Kidney (tissue), 14 donors: ENCODE measurements around the gene TEX53. TPM values are rescaled to one million over a fixed set of nuclear protein-coding genes. Genes with fewer than 3 reads are reported as not detected.

Experiments
- DNase-seq, 5 donors: peaks; one replicate each; pipeline ENCODE4 v3.0.0-alpha.2; 2013 to 2020
- FAIRE-seq: peaks from 2 replicates; lab custom pipeline; 2012; peaks lifted over from hg19 to GRCh38; lab: Jason Lieb, UNC
- H3K27ac ChIP-seq, 2 donors: one replicate each; pipeline ENCODE4 v1.7.0; 2013; ENCODE audit warnings: low read depth in 2 of 2, low read length in 2 of 2, inconsistent platforms in 1 of 2
- H3K27me3 ChIP-seq: one replicate; pipeline ENCODE4 v1.7.1; 2013; ENCODE audit warnings: low read length, inconsistent platforms; ENCODE audit not compliant: control insufficient read depth, insufficient read depth
- H3K36me3 ChIP-seq, 3 donors: one replicate each; pipeline versions ENCODE4 v1.7.0 to v1.7.1; 2013; ENCODE audit warnings: low read length in 3 of 3, control low read depth in 1 of 3, inconsistent platforms in 1 of 3; ENCODE audit not compliant: insufficient read depth in 3 of 3, control insufficient read depth in 2 of 3
- H3K4me1 ChIP-seq, 3 donors: one replicate each; pipeline versions ENCODE4 v1.7.0 to v1.7.1; 2013; ENCODE audit warnings: low read length in 3 of 3, inconsistent platforms in 1 of 3, low read depth in 1 of 3; ENCODE audit not compliant: control insufficient read depth in 2 of 3, insufficient read depth in 2 of 3
- H3K4me3 ChIP-seq, 3 donors: one replicate each; pipeline versions ENCODE4 v1.7.0 to v1.8.1; 2013; ENCODE audit warnings: low read length in 3 of 3, control low read depth in 1 of 3, inconsistent platforms in 1 of 3
- H3K9ac ChIP-seq, 3 donors: one replicate each; pipeline versions ENCODE4 v1.7.0 to v1.7.1; 2013; ENCODE audit warnings: low read length in 3 of 3, control low read depth in 1 of 3, inconsistent platforms in 1 of 3
- H3K9me3 ChIP-seq, 3 donors: one replicate each; pipeline versions ENCODE4 v1.7.0 to v1.7.1; 2013; ENCODE audit warnings: low read length in 3 of 3, control low read depth in 1 of 3, inconsistent platforms in 1 of 3; ENCODE audit not compliant: control insufficient read depth in 2 of 3, insufficient read depth in 1 of 3
- intact Hi-C: fragments of 100-400 bp; cut with DNase I; formaldehyde crosslinking; loops from one replicate; pipeline ENCODE4 v1.11.1; 2022
- polyA plus RNA-seq: library from polyadenylated mRNA; stranded (reverse); fragments of 350-450 nt; fragmentation: Illumina TruSeq; extraction: RNeasy Lipid Tissue Mini Kit (QIAGEN cat#74804); gene quantifications from one replicate; pipeline ENCODE4 v1.2.3, GENCODE V29; 2014; ENCODE audit warnings: low read depth, low replicate concordance; ENCODE audit not compliant: insufficient read depth
- total RNA-seq: library from RNA; stranded (reverse); fragmentation: NEBNext Ultra II Directional; extraction: Animal tissue kit (Norgen Biotek cat#: 25700); gene quantifications from one replicate; pipeline ENCODE4 v1.2.1, GENCODE V29; 2021
- TF ChIP-seq, protein P1 (sequence below): IDR thresholded peaks from 3 replicates; pipeline ENCODE4 v1.5.1; 2012; ENCODE audit warnings: mild to moderate bottlenecking, moderate library complexity, borderline replicate concordance; ENCODE audit not compliant: insufficient read depth; ENCODE audit errors: extremely low read depth
- donor health status: control.
- donor health status: control.
- donor health status: control.
- donor health status: control.
- donor health status: control.
- donor health status: DM: yes; HTN: yes; CAD: no.
- donor health status: Normal renal cell carcinoma (clear cell type).

The TEX53 gene
- total and polyA plus RNA-seq, 2 donors from 2014 or later = not detected

DNA sequence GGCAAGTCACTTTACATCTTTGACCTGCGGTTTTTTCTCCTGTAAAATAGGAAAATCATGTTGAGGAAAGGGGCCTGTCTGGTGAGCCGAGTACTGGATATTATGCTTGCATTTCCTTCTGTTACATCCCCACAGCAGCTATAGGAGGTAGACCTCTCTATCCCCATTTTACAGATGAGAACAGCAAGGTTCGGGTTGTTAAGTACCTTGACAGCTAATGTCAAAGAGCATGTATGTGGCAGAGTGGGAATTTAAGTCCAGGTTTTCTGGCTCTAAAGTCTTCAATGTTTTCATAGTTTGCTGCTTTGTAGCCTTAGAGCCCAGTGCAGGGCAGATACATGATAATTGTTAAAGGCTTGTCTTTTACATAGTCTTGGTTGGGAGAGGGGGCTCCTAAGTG lies 43.7 kb downstream of the TEX53 start:
- no peak overlapping the region for H3K9ac ChIP-seq
- no peaks in the 10 kb centered on the region for H3K9me3 ChIP-seq
- H3K27ac ChIP-seq = no peak overlapping the region
- DNase-seq (no peak), FAIRE-seq (no peak)
- peaks cover 0 to 19% (median 10%) of the 10 kb centered on the region in 3 donors for H3K4me1 ChIP-seq
- no peaks in the 10 kb centered on the region for H3K36me3 ChIP-seq
- H3K27me3 ChIP-seq = no peaks in the 10 kb centered on the region
- no peak overlapping the region for H3K4me3 ChIP-seq
- intact Hi-C loops = no loop called here
- TF ChIP-seq, protein P1, sequence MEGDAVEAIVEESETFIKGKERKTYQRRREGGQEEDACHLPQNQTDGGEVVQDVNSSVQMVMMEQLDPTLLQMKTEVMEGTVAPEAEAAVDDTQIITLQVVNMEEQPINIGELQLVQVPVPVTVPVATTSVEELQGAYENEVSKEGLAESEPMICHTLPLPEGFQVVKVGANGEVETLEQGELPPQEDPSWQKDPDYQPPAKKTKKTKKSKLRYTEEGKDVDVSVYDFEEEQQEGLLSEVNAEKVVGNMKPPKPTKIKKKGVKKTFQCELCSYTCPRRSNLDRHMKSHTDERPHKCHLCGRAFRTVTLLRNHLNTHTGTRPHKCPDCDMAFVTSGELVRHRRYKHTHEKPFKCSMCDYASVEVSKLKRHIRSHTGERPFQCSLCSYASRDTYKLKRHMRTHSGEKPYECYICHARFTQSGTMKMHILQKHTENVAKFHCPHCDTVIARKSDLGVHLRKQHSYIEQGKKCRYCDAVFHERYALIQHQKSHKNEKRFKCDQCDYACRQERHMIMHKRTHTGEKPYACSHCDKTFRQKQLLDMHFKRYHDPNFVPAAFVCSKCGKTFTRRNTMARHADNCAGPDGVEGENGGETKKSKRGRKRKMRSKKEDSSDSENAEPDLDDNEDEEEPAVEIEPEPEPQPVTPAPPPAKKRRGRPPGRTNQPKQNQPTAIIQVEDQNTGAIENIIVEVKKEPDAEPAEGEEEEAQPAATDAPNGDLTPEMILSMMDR = no peak

DNA sequence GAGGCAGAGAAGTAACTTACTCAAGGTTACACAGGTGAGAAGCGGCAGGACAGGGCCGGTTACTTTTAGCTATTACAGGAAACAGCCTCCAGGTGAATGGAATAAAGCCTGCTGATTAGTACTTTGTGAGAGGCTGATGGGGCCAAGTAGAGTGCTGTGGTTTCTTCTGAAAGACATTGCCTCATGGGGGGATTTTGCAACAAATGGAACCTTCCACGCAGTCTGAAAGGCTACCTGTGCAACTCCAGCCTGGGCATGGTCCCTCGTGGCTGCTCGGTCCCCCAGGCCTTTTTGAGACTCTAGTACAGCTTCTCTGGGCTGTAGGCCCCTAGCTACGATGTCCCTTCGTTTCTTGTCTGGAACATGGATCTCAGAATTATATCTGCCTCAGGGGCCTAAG lies 44.5 kb downstream of the TEX53 start:
- no peak overlapping the region for H3K9ac ChIP-seq
- H3K27ac ChIP-seq = no peak overlapping the region
- peaks cover 0 to 17% (median 10%) of the 10 kb centered on the region in 3 donors for H3K4me1 ChIP-seq
- no peaks in the 10 kb centered on the region for H3K36me3 ChIP-seq
- TF ChIP-seq, protein P1 = no peak
- DNase-seq = no peak
- FAIRE-seq = no peak
- H3K9me3 ChIP-seq = no peaks in the 10 kb centered on the region
- no peaks in the 10 kb centered on the region for H3K27me3 ChIP-seq
- intact Hi-C loops = no loop called here
- H3K4me3 ChIP-seq = no peak overlapping the region

DNA sequence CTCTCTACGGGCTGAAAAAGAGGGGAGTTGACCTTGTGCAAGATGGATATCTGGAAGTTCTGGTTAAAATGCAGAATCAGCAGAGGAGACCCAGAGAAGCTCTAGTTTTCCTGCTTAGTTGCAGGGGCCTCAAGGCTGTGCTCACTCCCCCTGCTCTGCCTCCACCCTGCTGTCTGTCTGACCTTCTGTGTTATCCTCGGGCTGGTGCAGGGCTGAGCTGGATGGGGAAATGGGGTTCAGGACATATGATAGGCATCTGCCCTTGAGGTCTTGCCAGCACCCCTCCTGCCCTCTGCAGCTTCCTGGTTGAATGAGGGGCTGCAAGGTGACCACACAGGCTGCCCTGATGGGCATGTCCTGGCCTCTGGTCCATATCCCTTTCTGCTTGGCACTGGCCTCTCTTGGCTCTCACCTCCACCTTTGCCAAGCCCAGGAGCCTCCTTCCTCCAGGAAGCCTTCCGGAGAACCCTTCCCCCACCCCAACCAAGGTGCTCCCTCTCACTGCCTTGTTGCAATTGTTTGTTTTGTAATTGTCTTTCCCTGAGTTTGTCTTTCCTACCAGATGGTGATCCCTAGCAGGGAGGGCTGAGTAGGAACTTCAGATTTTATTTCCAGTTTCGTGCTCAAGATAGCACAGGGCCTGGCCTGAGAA lies 45.2 kb downstream of the TEX53 start:
- no peaks in the 10 kb centered on the region for H3K9me3 ChIP-seq
- no peak for FAIRE-seq
- DNase-seq = no peak

More for the DNA sequence above, 45.2 kb downstream of the TEX53 start:
- intact Hi-C loops = no loop called here
- H3K36me3 ChIP-seq = no peaks in the 10 kb centered on the region
- TF ChIP-seq, protein P1 = no peak
- H3K4me3 ChIP-seq = peak overlapping the region; percentile 64 to 81 (median 78)
- peak overlapping the region; percentile 5 to 87 (median 43) for H3K9ac ChIP-seq
- H3K27ac ChIP-seq = peak overlapping the region in 1 of 2 donors; percentile 67
- peaks cover 0 to 17% (median 10%) of the 10 kb centered on the region in 3 donors for H3K4me1 ChIP-seq
- H3K27me3 ChIP-seq = no peaks in the 10 kb centered on the region
